OCI-LY7 (cell line): ENCODE data around the gene SPOP.

Experiments used
- CTCF ChIP-seq: fragments of 200-600 bp; sonication (generic); conservative IDR thresholded peaks from 2 replicates; pipeline ENCODE4 v1.5.1; 2014; ENCODE audit warnings: mild to moderate bottlenecking, antibody characterized with exemption, low read length, moderate library complexity, mixed read lengths
- EZH2phosphoT487 ChIP-seq: fragments of 200-600 bp; sonication (generic); IDR thresholded peaks from 2 replicates; pipeline ENCODE4 v1.6.1; 2018; ENCODE audit warnings: low read depth, borderline replicate concordance, mild to moderate bottlenecking, mixed run types, antibody characterized with exemption, low read length, moderate library complexity, mixed read lengths

- no peak for TF ChIP-seq CTCF
- TF ChIP-seq EZH2phosphoT487: no peak
Observed at GRCh38 chr17:49573510-49574322, 104.2 kb downstream of the SPOP start.
